SU-DHL-6 (cell line): ENCODE data around the gene VPS13D.

Source experiments
- H2AFZ ChIP-seq: fragments of 200-600 bp; sonication (generic); 2 replicates; pipeline ENCODE4 v1.6.1; 2014; ENCODE audit warnings: low read depth, mild to moderate bottlenecking, moderate library complexity, mixed read lengths, antibody characterized with exemption, low read length; ENCODE audit not compliant: severe bottlenecking
- H3F3A ChIP-seq: fragments of 200-600 bp; shearing (Covaris generic); 2 replicates; pipeline ENCODE4 v1.6.0; 2016; ENCODE audit warnings: antibody characterized with exemption, mild to moderate bottlenecking; ENCODE audit not compliant: insufficient read depth
- H3K27ac ChIP-seq: fragments of 200-600 bp; sonication (generic); 2 replicates; pipeline ENCODE4 v1.5.1; 2016; ENCODE audit warnings: low read depth, mild to moderate bottlenecking, low read length, moderate library complexity, mixed read lengths
- H3K27me3 ChIP-seq: fragments of 200-600 bp; sonication (generic), shearing (Covaris generic); 2 replicates; pipeline ENCODE4 v1.6.0; 2014; ENCODE audit warnings: mild to moderate bottlenecking, low read length
- H3K36me3 ChIP-seq: fragments of 200-600 bp; sonication (generic); 2 replicates; pipeline ENCODE4 v1.6.1; 2014; ENCODE audit warnings: mild to moderate bottlenecking, low read length, mixed read lengths
- H3K4me2 ChIP-seq: fragments of 300-600, 200-600 bp; shearing (Covaris generic), sonication (generic); 2 replicates; pipeline ENCODE4 v1.6.0; 2014; ENCODE audit warnings: low read length, low read depth, mild to moderate bottlenecking; ENCODE audit not compliant: poor library complexity, severe bottlenecking
- H3K4me3 ChIP-seq: fragments of 200-600 bp; sonication (generic); 2 replicates; pipeline ENCODE4 v1.5.1; 2014; ENCODE audit warnings: antibody characterized with exemption, low read length, mild to moderate bottlenecking, mixed read lengths; ENCODE audit not compliant: insufficient read depth, poor library complexity, severe bottlenecking
- H3K79me2 ChIP-seq: fragments of 200-600 bp; sonication (generic); 2 replicates; pipeline ENCODE4 v1.6.1; 2014; ENCODE audit warnings: mild to moderate bottlenecking, low read length, moderate library complexity; ENCODE audit not compliant: insufficient read depth
- H3K9ac ChIP-seq: fragments of 200-600 bp; sonication (generic); 2 replicates; pipeline ENCODE4 v1.7.0; 2014; ENCODE audit warnings: mild to moderate bottlenecking, low read length
- H3K9me2 ChIP-seq: fragments of 200-600 bp; sonication (generic); replicated peaks from 2 replicates; pipeline ENCODE4 v1.6.1; 2014; ENCODE audit warnings: low read length; ENCODE audit not compliant: insufficient read depth
- H3K9me3 ChIP-seq: fragments of 200-600 bp; sonication (generic); 2 replicates; pipeline ENCODE4 v1.6.1; 2014; ENCODE audit warnings: low read length, mixed read lengths; ENCODE audit not compliant: insufficient read depth
- H4K20me1 ChIP-seq: fragments of 200-600 bp; sonication (generic); 2 replicates; pipeline ENCODE4 v1.6.1; 2014; ENCODE audit warnings: low read depth, mild to moderate bottlenecking, antibody characterized with exemption, low read length, moderate library complexity, mixed read lengths
- EZH2phosphoT487 ChIP-seq: fragments of 200-600 bp; sonication (generic), shearing (Covaris generic); conservative IDR thresholded peaks from 2 replicates; pipeline ENCODE4 v1.6.1; 2018; ENCODE audit warnings: mild to moderate bottlenecking, antibody characterized with exemption, low read length, moderate library complexity, mixed read lengths
- TF ChIP-seq, protein P1 (sequence below): fragments of 200-600 bp; sonication (generic); IDR thresholded peaks from one replicate; pipeline ENCODE4 v1.5.1; 2017; ENCODE audit warnings: antibody characterized with exemption, mild to moderate bottlenecking, low read length, moderate library complexity; ENCODE audit not compliant: insufficient read depth, poor library complexity, severe bottlenecking

Gene VPS13D

GRCh38 chr1:12359359-12360133 is 129.7 kb downstream of the VPS13D start:
- H3K9me3 ChIP-seq = no peaks in the 10 kb centered on the region
- H3K79me2 ChIP-seq = no peaks in the 10 kb centered on the region
- H3F3A ChIP-seq = no peaks in the 10 kb centered on the region
- H3K27ac ChIP-seq = no peak overlapping the region
- no peaks in the 10 kb centered on the region for H3K36me3 ChIP-seq
- no peak for TF ChIP-seq EZH2phosphoT487
- TF ChIP-seq, protein P1, sequence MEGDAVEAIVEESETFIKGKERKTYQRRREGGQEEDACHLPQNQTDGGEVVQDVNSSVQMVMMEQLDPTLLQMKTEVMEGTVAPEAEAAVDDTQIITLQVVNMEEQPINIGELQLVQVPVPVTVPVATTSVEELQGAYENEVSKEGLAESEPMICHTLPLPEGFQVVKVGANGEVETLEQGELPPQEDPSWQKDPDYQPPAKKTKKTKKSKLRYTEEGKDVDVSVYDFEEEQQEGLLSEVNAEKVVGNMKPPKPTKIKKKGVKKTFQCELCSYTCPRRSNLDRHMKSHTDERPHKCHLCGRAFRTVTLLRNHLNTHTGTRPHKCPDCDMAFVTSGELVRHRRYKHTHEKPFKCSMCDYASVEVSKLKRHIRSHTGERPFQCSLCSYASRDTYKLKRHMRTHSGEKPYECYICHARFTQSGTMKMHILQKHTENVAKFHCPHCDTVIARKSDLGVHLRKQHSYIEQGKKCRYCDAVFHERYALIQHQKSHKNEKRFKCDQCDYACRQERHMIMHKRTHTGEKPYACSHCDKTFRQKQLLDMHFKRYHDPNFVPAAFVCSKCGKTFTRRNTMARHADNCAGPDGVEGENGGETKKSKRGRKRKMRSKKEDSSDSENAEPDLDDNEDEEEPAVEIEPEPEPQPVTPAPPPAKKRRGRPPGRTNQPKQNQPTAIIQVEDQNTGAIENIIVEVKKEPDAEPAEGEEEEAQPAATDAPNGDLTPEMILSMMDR = no peak
- no peak overlapping the region for H3K9ac ChIP-seq
- no peak overlapping the region for H2AFZ ChIP-seq
- no peak overlapping the region for H3K4me2 ChIP-seq
- H3K4me3 ChIP-seq = no peak overlapping the region
- no peaks in the 10 kb centered on the region for H3K9me2 ChIP-seq
- H3K27me3 ChIP-seq = no peaks in the 10 kb centered on the region
- no peaks in the 10 kb centered on the region for H4K20me1 ChIP-seq

GRCh38 chr1:12368646-12369045 is 138.8 kb downstream of the VPS13D start:
- H3K27ac ChIP-seq = no peak overlapping the region
- H3K9me2 ChIP-seq = no peaks in the 10 kb centered on the region
- no peak overlapping the region for H3K4me3 ChIP-seq
- TF ChIP-seq, protein P1 = no peak
- no peak for TF ChIP-seq EZH2phosphoT487
- H3K27me3 ChIP-seq = no peaks in the 10 kb centered on the region
- no peaks in the 10 kb centered on the region for H3K36me3 ChIP-seq
- H3K79me2 ChIP-seq = no peaks in the 10 kb centered on the region
- no peak overlapping the region for H3K4me2 ChIP-seq
- no peaks in the 10 kb centered on the region for H3K9me3 ChIP-seq
- no peaks in the 10 kb centered on the region for H3F3A ChIP-seq
- no peak overlapping the region for H2AFZ ChIP-seq
- H4K20me1 ChIP-seq = no peaks in the 10 kb centered on the region
- H3K9ac ChIP-seq = no peak overlapping the region

GRCh38 chr1:12369258-12369657 is 139.4 kb downstream of the VPS13D start:
- H3K27me3 ChIP-seq = no peaks in the 10 kb centered on the region
- no peaks in the 10 kb centered on the region for H3K9me3 ChIP-seq
- no peak overlapping the region for H2AFZ ChIP-seq
- H3K9me2 ChIP-seq = no peaks in the 10 kb centered on the region
- no peak overlapping the region for H3K27ac ChIP-seq
- H3K79me2 ChIP-seq = no peaks in the 10 kb centered on the region
- no peak overlapping the region for H3K4me2 ChIP-seq
- no peaks in the 10 kb centered on the region for H4K20me1 ChIP-seq
- H3K9ac ChIP-seq = no peak overlapping the region
- no peaks in the 10 kb centered on the region for H3F3A ChIP-seq
- TF ChIP-seq, protein P1 = no peak
- no peak for TF ChIP-seq EZH2phosphoT487
- no peak overlapping the region for H3K4me3 ChIP-seq
- H3K36me3 ChIP-seq = no peaks in the 10 kb centered on the region
